HG03469 (cell line): Measurements from ENCODE around the gene MSH3.
"Not testable (repeated sequence)": the region's sequence is repeated elsewhere in the genome, so short reads cannot be mapped to it uniquely, and the experiment has no call there.

ENCODE experiments used
- ATAC-seq: cut with Tn5 transposase; IDR thresholded peaks from one replicate; pipeline ENCODE4 v1.9.1; 2021; ENCODE audit warnings: mild to moderate bottlenecking, moderate library complexity, moderate number of reproducible peaks; ENCODE audit not compliant: unreplicated experiment

The MSH3 gene

GRCh38 chr5:80752427-80752826 is 98.0 kb downstream of the MSH3 start:
- ATAC-seq, result no peak

- ATAC-seq, result no peak
Observed at GRCh38 chr5:80753712-80754111, 99.3 kb downstream of the MSH3 start.

- no peak for ATAC-seq
Observed at GRCh38 chr5:80754900-80755299, 100.4 kb downstream of the MSH3 start.

- peak; percentile 92 for ATAC-seq
Observed at GRCh38 chr5:80755626-80756025, 101.2 kb downstream of the MSH3 start.

DNA sequence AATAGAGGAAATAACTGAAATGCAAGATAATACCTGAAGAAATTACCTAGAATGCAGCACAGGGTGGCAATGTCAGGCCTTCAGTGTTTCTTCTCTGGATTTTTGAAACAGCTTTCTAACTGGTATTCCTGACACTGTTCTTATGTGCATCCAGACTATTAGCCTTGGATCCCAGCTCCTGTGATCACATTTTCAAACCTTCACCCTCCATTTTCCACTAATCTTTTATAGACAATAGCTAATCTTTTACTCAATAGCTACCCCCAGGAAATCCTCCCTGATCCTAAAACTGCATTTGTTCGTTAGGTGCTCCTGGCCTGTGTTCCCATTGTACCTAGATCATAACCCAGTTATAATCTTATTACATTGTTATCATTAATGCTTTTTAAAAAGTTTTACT is 101.8 kb downstream of the MSH3 start:
- no peak for ATAC-seq

DNA sequence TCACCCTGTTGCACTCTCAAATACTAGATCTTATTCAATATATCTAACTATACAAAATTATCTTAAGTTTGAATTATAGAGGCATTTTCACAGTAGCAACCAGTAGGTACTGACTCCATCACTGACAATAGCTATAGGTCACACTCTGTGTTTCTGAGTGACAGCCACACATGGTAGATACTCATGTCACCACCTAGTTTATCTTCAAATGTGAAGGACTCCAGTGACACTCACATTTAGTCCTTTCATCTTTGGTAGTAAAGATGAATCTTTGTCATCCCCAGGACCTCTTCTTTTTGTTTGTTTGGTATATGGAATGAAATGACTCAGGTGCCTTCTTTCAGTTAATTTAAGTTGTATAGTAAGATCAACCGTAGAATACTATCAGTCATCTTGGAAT is 102.8 kb downstream of the MSH3 start:
- ATAC-seq, result no peak

GRCh38 chr5:80759866-80760577 is 105.6 kb downstream of the MSH3 start:
- no peak for ATAC-seq

DNA sequence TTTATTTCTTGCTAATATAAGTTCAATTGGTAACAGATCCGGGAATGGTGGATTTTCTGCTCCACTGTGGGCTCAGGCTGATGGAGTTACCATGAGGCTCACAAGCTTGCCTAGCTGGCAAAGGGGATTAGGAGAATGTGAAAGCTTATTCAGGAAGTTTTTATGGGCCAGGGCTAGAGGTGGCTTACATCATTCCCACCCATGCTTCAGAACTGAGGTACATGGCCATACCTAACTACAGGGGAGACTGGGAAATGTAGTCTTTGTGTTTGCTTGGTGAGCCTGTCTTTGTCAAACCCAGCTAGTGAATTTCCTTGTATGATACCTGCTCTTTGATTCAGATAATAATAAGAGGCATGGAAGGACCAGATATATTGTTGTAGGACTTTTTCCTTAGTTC is 106.2 kb downstream of the MSH3 start:
- no peak for ATAC-seq

- ATAC-seq, result no peak
Observed at GRCh38 chr5:80761176-80761575, 106.7 kb downstream of the MSH3 start.

DNA sequence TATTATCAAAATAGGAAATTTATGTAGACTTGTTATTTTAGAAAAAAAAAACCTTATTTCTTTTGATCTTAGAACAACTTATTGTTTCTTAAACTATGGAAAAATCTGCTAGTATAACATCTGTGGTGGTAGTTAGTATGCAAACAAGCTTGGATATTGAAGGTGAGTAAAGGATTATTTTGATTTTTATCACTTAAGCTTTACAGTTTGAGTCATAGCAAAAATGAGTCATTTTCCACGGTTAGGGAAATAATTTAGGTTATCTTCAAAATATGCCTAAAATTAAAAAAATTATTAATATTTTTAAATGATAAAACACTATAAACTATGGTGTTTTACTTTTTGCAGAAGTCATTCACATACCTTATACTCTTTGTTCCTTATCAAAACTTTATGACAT is 107.5 kb downstream of the MSH3 start:
- no peak for ATAC-seq

- no peak for ATAC-seq
Observed at GRCh38 chr5:80762573-80762972, 108.1 kb downstream of the MSH3 start.

DNA sequence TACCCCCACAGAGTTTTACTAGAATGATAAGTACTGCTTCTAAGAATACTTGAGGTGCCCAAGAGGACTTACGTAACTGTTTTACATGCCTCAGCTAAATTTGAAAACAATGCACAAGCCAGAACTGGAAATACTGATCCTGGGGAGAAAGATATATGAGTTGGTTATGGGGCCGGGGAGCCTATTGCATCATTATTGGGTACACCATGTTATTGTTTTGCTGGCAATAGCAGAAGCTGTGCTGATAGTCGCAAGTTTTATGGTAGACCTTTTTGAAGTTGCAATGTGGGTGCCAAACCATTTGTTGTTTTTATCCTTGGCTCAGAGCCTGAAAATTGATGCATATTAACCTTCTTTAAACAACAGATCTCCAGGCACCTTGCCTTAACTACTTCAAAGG is 108.8 kb downstream of the MSH3 start:
- no peak for ATAC-seq

GRCh38 chr5:80763873-80764647 is 109.6 kb downstream of the MSH3 start:
- ATAC-seq, result no peak

- no peak for ATAC-seq
Observed at GRCh38 chr5:80764786-80765185, 110.3 kb downstream of the MSH3 start.

- no peak for ATAC-seq
Observed at GRCh38 chr5:80777347-80778287, 123.2 kb downstream of the MSH3 start.

DNA sequence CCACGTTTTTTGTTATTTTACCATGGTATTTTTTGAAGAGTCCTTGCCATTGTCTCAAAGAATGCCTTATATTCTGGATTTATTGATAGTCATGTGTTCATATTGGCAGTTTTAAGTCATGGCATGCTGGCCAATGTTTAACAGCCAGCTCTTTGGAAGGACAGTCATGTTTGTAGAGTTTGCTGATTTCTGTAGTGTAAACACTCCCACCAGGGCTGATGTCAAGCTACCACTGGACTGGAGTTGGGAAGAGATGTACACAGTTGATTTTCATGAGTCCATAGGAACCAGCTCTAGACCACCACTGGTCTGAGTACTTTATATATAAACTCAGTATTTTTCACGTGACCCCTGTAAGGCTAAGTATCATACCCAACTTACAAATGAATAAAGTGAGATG is 125.6 kb downstream of the MSH3 start:
- ATAC-seq, result no peak

- no peak for ATAC-seq
Observed at GRCh38 chr5:80780761-80781285, 126.4 kb downstream of the MSH3 start.

DNA sequence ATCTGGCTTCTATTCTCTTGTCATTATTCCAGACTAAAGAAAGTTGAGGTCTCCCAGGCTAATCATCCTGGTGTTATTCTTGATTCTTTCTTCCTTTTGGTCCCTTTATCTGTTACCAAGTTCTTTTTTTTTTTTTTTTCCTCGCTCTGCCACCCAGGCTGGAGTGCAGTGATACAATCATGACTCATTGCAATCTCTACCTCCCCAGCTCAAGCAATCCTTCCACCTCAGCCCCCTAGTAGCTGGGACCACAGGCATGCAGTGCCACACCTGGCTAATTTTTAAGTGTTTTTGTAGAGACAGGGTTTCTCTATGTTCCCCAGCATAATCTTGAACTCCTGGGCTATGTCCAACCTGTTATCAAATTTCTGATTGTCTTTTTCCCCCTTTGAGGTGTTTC is 126.9 kb downstream of the MSH3 start:
- ATAC-seq, result no peak

GRCh38 chr5:80782626-80783025 is 128.2 kb downstream of the MSH3 start:
- no peak for ATAC-seq

- not testable (repeated sequence) for ATAC-seq
Observed at GRCh38 chr5:80783751-80784150, 129.3 kb downstream of the MSH3 start.

DNA sequence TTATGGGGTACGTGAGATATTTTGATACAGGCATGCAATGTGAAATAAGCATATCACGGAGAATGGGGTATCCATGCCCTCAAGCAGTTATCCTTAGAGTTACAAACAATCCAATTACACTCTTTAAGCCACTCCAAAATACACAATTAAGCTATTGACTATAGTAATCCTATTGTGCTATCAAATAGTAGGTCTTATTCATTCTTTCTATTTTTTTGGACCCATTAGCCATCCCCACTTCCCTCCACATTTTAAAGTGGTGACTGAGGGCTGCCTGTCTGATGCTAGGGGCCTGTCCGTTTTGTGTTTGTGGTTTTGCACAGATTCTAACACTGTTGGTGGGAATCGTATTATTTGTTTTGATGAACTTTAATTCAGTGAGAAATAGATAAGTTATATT is 130.0 kb downstream of the MSH3 start:
- ATAC-seq, result no peak
